Astrocyte of the cerebellum (primary cell): Measurements from ENCODE around the gene HAUS2.

Source experiments
- DNase-seq: peaks from one replicate; pipeline ENCODE4 v3.0.0-alpha.2; 2011; ENCODE audit warnings: low read depth
- H3K4me3 ChIP-seq: 2 replicates; pipeline ENCODE4 v1.5.1; 2011; ENCODE audit warnings: mild to moderate bottlenecking, low read depth, low read length, moderate library complexity
- CTCF ChIP-seq: IDR thresholded peaks from 2 replicates; pipeline ENCODE4 v1.5.1; 2012; ENCODE audit warnings: low read length, low read depth, moderate library complexity, mild to moderate bottlenecking; ENCODE audit errors: missing control alignments
- in situ Hi-C: cut with HindIII; loops from 2 replicates; pipeline ENCODE4 v1.10.0; 2017; ENCODE audit warnings: low sequenced_read_pairs

Gene HAUS2

GRCh38 chr15:42582569-42583375 lies 34.1 kb downstream of the HAUS2 start:
- no peak overlapping the region for H3K4me3 ChIP-seq
- in situ Hi-C loops, result no loop called here
- no peak for TF ChIP-seq CTCF

GRCh38 chr15:42584031-42584765 lies 35.6 kb downstream of the HAUS2 start:
- TF ChIP-seq CTCF, result no peak
- DNase-seq, result no peak
- H3K4me3 ChIP-seq, result no peak overlapping the region
- in situ Hi-C loops, result no loop called here

More at GRCh38 chr15:42582569-42583375, 34.1 kb downstream of the HAUS2 start:
- no peak for DNase-seq

- TF ChIP-seq CTCF, result no peak
- in situ Hi-C loops, result no loop called here
- no peak for DNase-seq
- H3K4me3 ChIP-seq, result no peak overlapping the region
Measured at GRCh38 chr15:42590619-42591237, 42.1 kb downstream of the HAUS2 start.

- in situ Hi-C loops, result no loop called here
- peak; percentile 36 for TF ChIP-seq CTCF
- DNase-seq, result peak; percentile 49
- H3K4me3 ChIP-seq, result no peak overlapping the region
Measured at GRCh38 chr15:42591238-42591934, 42.7 kb downstream of the HAUS2 start.

GRCh38 chr15:42592716-42593115 lies 44.1 kb downstream of the HAUS2 start:
- in situ Hi-C loops, result no loop called here
- DNase-seq, result no peak
- TF ChIP-seq CTCF, result no peak
- no peak overlapping the region for H3K4me3 ChIP-seq

GRCh38 chr15:42593143-42593542 lies 44.5 kb downstream of the HAUS2 start:
- no peak for TF ChIP-seq CTCF
- in situ Hi-C loops, result no loop called here
- no peak for DNase-seq
- no peak overlapping the region for H3K4me3 ChIP-seq
